22Rv1 (cell line): Measurements from ENCODE around the gene SEMA7A.

Experiments
- ZFX ChIP-seq: fragments of 450-650 bp; IDR thresholded peaks from 2 replicates; pipeline ENCODE4 v1.6.1; 2017; ENCODE audit warnings: antibody characterized with exemption, borderline replicate concordance
- TF ChIP-seq, protein P1 (sequence below): fragments of 450-650 bp; IDR thresholded peaks from 2 replicates; pipeline ENCODE4 v1.5.1; 2017; ENCODE audit warnings: mild to moderate bottlenecking

DNA sequence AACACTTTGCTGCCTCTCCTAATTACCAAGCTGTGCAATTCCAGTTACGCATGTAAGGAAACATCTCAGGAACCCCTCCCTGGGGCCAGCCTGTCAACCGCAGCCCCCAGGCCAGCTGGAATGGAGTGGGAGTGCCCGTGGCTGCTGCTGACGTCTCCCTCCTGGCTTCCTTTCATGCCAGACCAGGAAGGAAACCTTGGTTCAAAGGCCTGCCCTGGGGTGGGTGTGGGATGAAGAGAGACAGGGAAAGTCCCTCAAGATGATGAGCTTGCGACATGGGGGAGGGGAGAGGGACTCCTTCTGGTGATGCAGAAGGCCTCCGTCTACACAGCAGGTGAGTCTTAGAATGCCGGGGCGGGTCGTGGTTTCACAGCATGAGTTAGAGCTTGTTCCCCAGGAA lies 54.9 kb downstream of the SEMA7A start:
- TF ChIP-seq, protein P1, sequence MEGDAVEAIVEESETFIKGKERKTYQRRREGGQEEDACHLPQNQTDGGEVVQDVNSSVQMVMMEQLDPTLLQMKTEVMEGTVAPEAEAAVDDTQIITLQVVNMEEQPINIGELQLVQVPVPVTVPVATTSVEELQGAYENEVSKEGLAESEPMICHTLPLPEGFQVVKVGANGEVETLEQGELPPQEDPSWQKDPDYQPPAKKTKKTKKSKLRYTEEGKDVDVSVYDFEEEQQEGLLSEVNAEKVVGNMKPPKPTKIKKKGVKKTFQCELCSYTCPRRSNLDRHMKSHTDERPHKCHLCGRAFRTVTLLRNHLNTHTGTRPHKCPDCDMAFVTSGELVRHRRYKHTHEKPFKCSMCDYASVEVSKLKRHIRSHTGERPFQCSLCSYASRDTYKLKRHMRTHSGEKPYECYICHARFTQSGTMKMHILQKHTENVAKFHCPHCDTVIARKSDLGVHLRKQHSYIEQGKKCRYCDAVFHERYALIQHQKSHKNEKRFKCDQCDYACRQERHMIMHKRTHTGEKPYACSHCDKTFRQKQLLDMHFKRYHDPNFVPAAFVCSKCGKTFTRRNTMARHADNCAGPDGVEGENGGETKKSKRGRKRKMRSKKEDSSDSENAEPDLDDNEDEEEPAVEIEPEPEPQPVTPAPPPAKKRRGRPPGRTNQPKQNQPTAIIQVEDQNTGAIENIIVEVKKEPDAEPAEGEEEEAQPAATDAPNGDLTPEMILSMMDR, result no peak
- TF ChIP-seq ZFX, result no peak
